SH-SY5Y (cell line): Measurements from ENCODE around the gene PRKG1.

ENCODE experiments used
- GATA2 ChIP-seq: IDR thresholded peaks from 2 replicates; pipeline ENCODE4 v1.6.1; 2011; ENCODE audit warnings: mild to moderate bottlenecking, low read depth, low read length
- GATA3 ChIP-seq: IDR thresholded peaks from 2 replicates; pipeline ENCODE4 v1.6.1; 2011; ENCODE audit warnings: low read depth, mild to moderate bottlenecking, low read length, moderate library complexity

- TF ChIP-seq GATA2 (no peak), GATA3 (no peak)
Measured at GRCh38 chr10:52194716-52195115, 1120.4 kb downstream of the PRKG1 start.
